Measurements from ENCODE around the gene PRKCZ.
"Not testable (repeated sequence)": the region's sequence is repeated elsewhere in the genome, so short reads cannot be mapped to it uniquely, and the experiment has no call there.

The PRKCZ gene

GRCh38 chr1:2115702-2116341, 65.6 kb downstream of the PRKCZ start:
- no peak for DNase-seq (ENCODE audit: low spot score)

GRCh38 chr1:2119886-2120285, 69.7 kb downstream of the PRKCZ start:
- DNase-seq (ENCODE audit: low spot score) = no peak

GRCh38 chr1:2121101-2121691, 71.0 kb downstream of the PRKCZ start:
- DNase-seq (ENCODE audit: low spot score) = no peak

DNA sequence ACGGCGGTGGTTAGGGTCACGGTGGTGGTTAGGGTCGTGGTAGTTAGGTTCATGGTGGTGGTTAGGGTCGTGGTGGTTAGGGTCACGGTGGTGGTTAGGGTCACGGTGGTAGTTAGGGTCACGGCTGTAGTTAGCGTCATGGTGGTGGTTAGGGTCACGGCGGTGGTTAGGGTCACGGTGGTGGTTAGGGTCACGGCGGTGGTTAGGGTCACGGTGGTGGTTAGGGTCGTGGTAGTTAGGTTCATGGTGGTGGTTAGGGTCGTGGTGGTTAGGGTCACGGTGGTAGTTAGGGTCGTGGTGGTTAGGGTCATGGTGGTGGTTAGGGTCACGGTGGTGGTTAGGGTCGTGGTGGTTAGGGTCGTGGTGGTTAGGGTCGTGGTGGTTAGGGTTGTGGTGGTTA, 71.6 kb downstream of the PRKCZ start:
- not testable (repeated sequence) for DNase-seq (ENCODE audit: low spot score)

- no peak for DNase-seq (ENCODE audit: low spot score)
Measured at GRCh38 chr1:2124446-2125198, 74.4 kb downstream of the PRKCZ start.

DNA sequence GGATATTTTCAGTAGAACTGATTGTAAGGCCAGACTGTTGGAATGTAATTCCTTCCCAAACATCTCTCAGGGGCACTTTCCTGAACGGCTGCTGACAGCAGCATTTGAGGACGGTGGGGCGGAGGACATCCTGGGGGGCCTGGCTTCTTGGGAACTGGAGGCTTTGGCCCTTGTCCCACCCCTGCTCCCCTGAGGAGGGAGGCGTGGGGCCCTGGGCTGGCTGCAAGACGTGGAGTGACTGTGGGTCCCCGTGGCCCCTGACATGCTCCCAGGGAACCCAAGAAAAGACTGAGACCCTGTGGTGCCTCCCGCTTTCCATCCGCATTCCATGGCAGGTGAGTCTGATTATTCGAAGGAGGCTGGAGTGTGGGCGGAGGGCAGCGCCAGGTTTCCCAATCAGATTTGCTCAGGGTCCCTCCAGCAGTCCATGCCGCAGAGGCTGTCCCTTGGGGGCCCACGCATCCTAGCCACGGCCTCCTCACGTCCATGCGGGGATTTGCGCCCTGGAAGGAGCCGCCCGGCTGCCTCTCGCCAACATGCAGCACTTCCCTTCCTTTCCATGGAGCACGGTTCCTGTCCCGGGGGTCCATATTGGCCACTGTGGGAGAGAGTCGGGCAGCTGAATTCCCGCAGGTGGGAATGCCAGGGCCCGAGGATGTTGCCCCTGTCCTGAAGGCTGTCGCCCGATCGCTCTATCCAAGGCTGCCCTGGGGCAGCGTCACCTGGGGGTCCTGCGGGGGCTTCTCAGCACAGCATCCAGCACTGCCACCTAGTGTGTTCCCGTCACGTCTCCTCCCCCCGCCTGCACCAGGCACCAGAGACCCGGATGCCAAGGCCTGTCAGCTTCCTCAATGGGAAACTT, 75.4 kb downstream of the PRKCZ start:
- no peak for DNase-seq (ENCODE audit: low spot score)

GRCh38 chr1:2126331-2127186, 76.3 kb downstream of the PRKCZ start:
- no peak for DNase-seq (ENCODE audit: low spot score)

GRCh38 chr1:2127187-2128145, 77.3 kb downstream of the PRKCZ start:
- no peak for DNase-seq (ENCODE audit: low spot score)

DNA sequence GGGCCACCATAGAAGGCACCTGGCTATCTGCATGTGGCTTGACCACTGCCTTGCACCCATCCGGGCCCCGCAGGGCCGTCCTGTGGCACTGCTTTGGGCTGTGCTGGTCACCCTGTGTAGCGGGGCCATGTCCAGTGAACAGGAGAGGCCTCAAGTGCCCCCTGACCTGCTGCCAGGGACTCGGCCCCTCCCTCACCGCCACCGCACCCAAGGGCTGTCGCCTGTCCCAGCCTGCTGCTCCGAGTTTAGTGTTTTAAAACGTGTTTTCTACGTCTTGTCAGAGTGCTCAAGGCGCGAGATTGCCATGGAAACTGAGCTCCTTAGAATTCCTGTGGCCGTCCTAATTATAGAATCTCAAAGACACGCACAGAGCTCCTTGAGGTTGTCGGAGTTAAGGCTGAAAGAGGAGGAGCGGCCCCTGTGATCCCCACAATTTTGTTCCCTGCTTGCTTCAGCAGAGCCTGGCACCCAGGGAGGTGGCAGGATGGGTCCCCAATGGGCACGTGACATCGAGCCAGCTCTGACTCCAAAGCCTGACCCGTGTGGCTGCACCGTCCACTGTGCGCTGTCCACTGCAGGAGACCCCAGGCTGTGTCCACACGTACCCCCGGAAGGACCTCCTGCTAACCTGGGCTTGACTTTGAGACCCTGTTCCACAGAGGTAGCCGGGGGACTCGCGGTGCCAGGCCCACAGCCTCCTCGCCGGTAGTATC, 78.1 kb downstream of the PRKCZ start:
- DNase-seq (ENCODE audit: low spot score) = no peak

DNA sequence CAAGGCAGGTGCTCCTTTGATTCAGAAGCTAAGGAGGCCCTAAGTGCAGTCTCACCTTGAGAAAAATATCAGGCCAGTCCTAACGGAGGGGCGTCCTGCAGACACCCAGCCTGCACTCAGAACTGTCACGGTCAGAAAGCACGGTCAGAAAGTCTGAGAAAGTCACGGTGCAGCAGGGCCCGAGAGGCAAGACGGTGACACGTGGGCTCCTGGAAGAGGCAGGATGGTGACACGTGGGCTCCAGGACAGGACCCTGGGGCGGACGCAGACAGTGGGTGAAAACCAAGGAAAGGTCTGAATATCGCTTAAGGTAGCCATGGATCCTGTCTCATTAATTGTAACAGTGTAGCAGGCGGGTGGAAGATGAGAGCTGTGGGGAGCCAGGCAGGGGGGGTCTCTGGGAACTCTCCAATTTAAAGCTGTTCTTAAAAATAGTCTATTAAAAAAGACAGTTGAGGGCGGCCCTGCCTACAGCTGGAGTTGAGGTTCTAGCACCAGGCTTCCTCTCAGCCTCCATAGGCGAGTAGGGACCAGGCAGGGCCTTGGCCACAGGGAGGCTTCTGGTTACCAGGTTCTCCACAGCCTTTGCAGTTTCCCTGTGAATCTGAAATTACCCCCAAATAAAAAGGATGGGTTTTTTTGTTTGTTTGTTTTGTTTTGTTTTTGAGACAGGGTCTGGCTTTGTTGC, 79.2 kb downstream of the PRKCZ start:
- no peak for DNase-seq (ENCODE audit: low spot score)

- DNase-seq (ENCODE audit: low spot score) = no peak
Measured at GRCh38 chr1:2130156-2130555, 79.9 kb downstream of the PRKCZ start.

GRCh38 chr1:2130871-2131289, 80.7 kb downstream of the PRKCZ start:
- DNase-seq (ENCODE audit: low spot score) = no peak

DNA sequence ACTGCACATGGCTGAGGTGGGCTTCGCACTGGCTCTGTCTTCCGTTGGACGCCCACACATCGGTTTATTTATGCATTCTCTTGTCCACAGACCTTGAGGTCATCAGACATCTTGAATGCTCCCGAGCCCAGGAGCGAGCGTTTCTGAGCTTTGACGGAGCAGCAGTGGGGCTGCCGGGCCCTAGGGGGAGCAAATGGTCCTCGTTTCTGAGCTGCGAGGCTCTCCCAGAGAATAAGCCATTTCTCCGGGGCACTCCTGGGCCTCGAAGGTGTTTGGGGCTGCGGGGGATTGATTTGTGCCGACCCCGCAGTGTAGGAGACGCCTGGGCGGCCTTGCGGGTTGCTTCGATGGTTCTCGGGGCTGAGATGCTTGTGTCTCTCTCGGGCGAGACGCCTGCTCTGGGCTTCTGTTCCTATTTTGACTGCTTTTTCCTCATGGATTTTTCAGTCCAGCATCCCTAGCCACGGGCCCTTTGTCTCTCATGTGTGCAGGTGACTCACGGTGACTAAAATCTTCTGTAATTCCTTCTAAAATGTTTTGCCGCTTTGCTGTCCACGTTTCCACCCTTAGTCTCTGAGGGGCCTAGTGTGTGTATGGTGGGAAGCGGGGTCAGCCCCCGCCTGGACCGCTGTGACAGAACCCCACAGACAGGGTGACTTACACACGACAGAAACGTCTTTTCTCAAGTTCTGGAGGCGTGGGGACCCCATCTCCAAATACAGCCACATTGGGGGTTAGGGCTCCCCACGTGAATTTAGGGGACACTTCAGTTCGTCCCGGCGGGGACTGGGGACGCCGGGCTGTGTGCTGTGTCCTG, 82.2 kb downstream of the PRKCZ start:
- DNase-seq (ENCODE audit: low spot score) = no peak

- DNase-seq (ENCODE audit: low spot score) = peak; percentile 96
Measured at GRCh38 chr1:2133039-2133878, 83.0 kb downstream of the PRKCZ start.

- no peak for DNase-seq (ENCODE audit: low spot score)
Measured at GRCh38 chr1:2133879-2134215, 83.6 kb downstream of the PRKCZ start.

GRCh38 chr1:2134266-2134620, 84.0 kb downstream of the PRKCZ start:
- DNase-seq (ENCODE audit: low spot score) = no peak

DNA sequence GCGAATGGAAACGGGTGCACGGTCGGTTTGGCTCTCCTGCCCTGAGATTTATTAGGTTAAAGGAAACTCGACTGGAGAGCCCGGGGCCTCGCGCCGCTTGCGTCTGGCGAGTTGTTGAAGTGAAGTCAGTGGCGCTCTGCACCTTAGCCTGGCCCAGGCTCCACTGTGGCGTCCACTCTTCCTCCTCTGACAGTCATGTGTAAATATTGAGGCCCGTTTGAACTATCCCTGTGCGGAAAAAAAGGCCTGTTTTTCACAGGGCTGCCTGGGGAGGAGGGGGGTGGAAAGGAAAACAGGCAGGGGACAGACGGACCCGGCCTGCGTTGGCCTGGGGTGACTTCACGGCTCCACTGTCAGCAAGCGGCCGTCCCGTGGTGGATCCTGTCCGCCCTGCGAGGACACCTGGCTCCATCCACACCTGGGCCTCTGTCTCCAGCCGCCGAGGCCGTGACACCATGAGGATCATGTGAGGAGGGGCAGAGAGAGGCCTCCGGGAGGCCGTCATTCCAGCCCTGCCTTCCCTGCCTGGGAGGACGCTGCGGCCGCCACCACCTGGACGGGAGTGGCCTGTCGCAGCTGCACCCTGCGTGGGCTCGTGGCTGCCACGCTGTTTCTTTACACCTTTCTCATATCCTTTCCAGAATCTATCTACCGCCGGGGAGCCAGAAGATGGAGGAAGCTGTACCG, 84.6 kb downstream of the PRKCZ start:
- no peak for DNase-seq (ENCODE audit: low spot score)

Measured in activated CD4-positive, alpha-beta T cell treated with anti-CD3 and anti-CD28 coated beads, Interleukin-2, Interleukin-4, amounts not matched to agents 100 ng/mL and 50 ng/mL, durations not matched to agents 16 hours and 8 hours (primary cell).